Neuronal stem cell (in vitro differentiated cells): ENCODE measurements around the gene PSME2.

Experiments
- DNase-seq: peaks from one replicate; pipeline ENCODE4 v3.0.0-alpha.2; 2013; ENCODE audit warnings: low spot score
- H2AFZ ChIP-seq: one replicate; pipeline ENCODE4 v1.6.1; 2013; ENCODE audit warnings: mild to moderate bottlenecking, low read length, inconsistent platforms
- H2AK5ac ChIP-seq: 2 replicates; pipeline ENCODE4 v1.6.1; 2013; ENCODE audit warnings: low read depth, mild to moderate bottlenecking, inconsistent platforms, low read length, moderate library complexity, mixed read lengths
- H2BK120ac ChIP-seq: 2 replicates; pipeline ENCODE4 v1.6.1; 2013; ENCODE audit warnings: low read depth, mild to moderate bottlenecking, inconsistent platforms, low read length, moderate library complexity, mixed read lengths
- H2BK12ac ChIP-seq: one replicate; pipeline ENCODE4 v1.6.1; 2013; ENCODE audit warnings: low read length, inconsistent platforms
- H2BK15ac ChIP-seq: 2 replicates; pipeline ENCODE4 v1.6.1; 2013; ENCODE audit warnings: mild to moderate bottlenecking, low read length, inconsistent platforms, mixed read lengths
- H2BK5ac ChIP-seq: one replicate; pipeline ENCODE4 v1.6.1; 2013; ENCODE audit warnings: inconsistent platforms, mild to moderate bottlenecking, low read length, moderate library complexity
- H3K14ac ChIP-seq: one replicate; pipeline ENCODE4 v1.6.1; 2013; ENCODE audit warnings: low read length, inconsistent platforms
- H3K18ac ChIP-seq: 2 replicates; pipeline ENCODE4 v1.6.1; 2013; ENCODE audit warnings: low read length, inconsistent platforms
- H3K23ac ChIP-seq: 2 replicates; pipeline ENCODE4 v1.6.1; 2013; ENCODE audit warnings: low read depth, mild to moderate bottlenecking, mixed read lengths, low read length, inconsistent platforms; ENCODE audit not compliant: poor library complexity
- H3K27ac ChIP-seq: replicated peaks from 3 replicates; pipeline ENCODE4 v1.5.1; 2013; ENCODE audit warnings: low read length, inconsistent platforms
- H3K27me3 ChIP-seq, 3 experiments: 2 replicates each; pipeline ENCODE4 v1.6.1; 2013; ENCODE audit warnings: low read length in 3 of 3, mild to moderate bottlenecking in 2 of 3, inconsistent platforms in 1 of 3, low read depth in 1 of 3, mixed read lengths in 1 of 3, moderate library complexity in 1 of 3; ENCODE audit not compliant: control insufficient read depth in 3 of 3, insufficient read depth in 3 of 3
- H3K36me3 ChIP-seq, 2 donors: replicated peaks in 1 of 2; 2 replicates each; pipeline ENCODE4 v1.6.1; 2013; ENCODE audit warnings: low read length in 2 of 2; ENCODE audit not compliant: control insufficient read depth in 2 of 2, insufficient read depth in 2 of 2
- H3K4ac ChIP-seq: 2 replicates; pipeline ENCODE4 v1.6.1; 2013; ENCODE audit warnings: inconsistent platforms, mild to moderate bottlenecking, low read length, moderate library complexity
- H3K4me1 ChIP-seq, 2 donors: 1 replicate in 1 of 2; 2 replicates in 1 of 2; pipeline ENCODE4 v1.6.1; 2013; ENCODE audit warnings: low read length in 2 of 2, low read depth in 1 of 2; ENCODE audit not compliant: control insufficient read depth in 2 of 2, insufficient read depth in 1 of 2
- H3K4me2 ChIP-seq: one replicate; pipeline ENCODE4 v1.6.1; 2013; ENCODE audit warnings: mild to moderate bottlenecking, low read length, inconsistent platforms; ENCODE audit not compliant: insufficient read depth, poor library complexity, severe bottlenecking
- H3K4me3 ChIP-seq, 2 donors: 2 replicates each; pipeline ENCODE4 v1.5.1; 2013; ENCODE audit warnings: low read length in 2 of 2, mild to moderate bottlenecking in 2 of 2, inconsistent platforms in 1 of 2, moderate library complexity in 1 of 2
- H3K79me1 ChIP-seq: one replicate; pipeline ENCODE4 v1.6.1; 2013; ENCODE audit warnings: low read depth, mild to moderate bottlenecking, inconsistent platforms, low read length, moderate library complexity
- H3K9ac ChIP-seq: one replicate; pipeline ENCODE4 v1.6.1; 2013; ENCODE audit warnings: mild to moderate bottlenecking, low read depth, low read length, inconsistent platforms; ENCODE audit not compliant: poor library complexity
- H3K9me3 ChIP-seq, 2 donors: replicated peaks in 1 of 2; 2 replicates each; pipeline versions ENCODE3 to v1.6.1; 2013; ENCODE audit warnings: low read length in 2 of 2, mild to moderate bottlenecking in 2 of 2, inconsistent platforms in 1 of 2, low read depth in 1 of 2, mixed read lengths in 1 of 2, moderate library complexity in 1 of 2; ENCODE audit not compliant: control insufficient read depth in 2 of 2, insufficient read depth in 1 of 2
- H4K8ac ChIP-seq: one replicate; pipeline ENCODE4 v1.6.1; 2013; ENCODE audit warnings: low read depth, mild to moderate bottlenecking, inconsistent platforms, low read length, moderate library complexity
- H4K91ac ChIP-seq: one replicate; pipeline ENCODE4 v1.6.1; 2013; ENCODE audit warnings: low read length, low read depth, mild to moderate bottlenecking, inconsistent platforms; ENCODE audit not compliant: poor library complexity
- WGBS, 2 donors: extraction: QIAGEN DNeasy Blood & Tissue Kit; methylation state at CpG; one replicate each; pipeline ENCODE4 v1.1.7; 2013; ENCODE audit warnings: missing lambda C conversion rate in 2 of 2, mixed read lengths in 1 of 2; ENCODE audit not compliant: insufficient read length in 2 of 2, insufficient replicate concordance in 1 of 2; ENCODE audit errors: extremely low coverage in 2 of 2; 5-methylcytosine and 5-hydroxymethylcytosine counted together

The PSME2 gene

DNA sequence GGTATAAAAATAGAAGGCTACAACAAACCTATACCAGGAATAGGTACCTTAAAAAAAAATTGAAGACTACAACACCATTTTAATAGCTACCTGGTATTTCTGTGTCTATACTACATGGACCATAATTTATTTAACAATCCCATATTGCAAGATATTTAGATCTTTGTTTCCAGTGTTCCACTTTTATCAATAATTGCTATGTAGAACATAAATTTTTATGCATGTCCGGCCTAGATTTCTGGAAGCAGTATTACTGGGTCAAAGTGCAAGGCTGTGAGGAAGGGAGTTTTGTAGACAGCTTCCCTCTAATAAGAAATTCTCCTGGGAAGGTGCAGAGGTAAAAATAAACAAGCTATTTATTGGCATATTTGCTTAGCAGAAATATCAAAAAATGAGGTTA is 35.9 kb downstream of the PSME2 start:
- Histone ChIP-seq H2BK15ac (no peak overlapping the region), H3K4me3 (no peak overlapping the region), H3K36me3 (no peaks in the 10 kb centered on the region), H3K9me3 (no peaks in the 10 kb centered on the region), H3K18ac (no peak overlapping the region), H3K4me2 (no peak overlapping the region), H3K9ac (no peak overlapping the region), H2AFZ (no peak overlapping the region), H4K91ac (no peak overlapping the region), H2BK120ac (no peak overlapping the region), H3K23ac (no peak overlapping the region), H3K4me1 (peaks cover 1 to 3% of the 10 kb centered on the region in 2 donors), H3K79me1 (no peaks in the 10 kb centered on the region), H2BK5ac (no peak overlapping the region), H2BK12ac (no peak overlapping the region), H2AK5ac (no peak overlapping the region), H3K27me3 (no peaks in the 10 kb centered on the region), H3K4ac (no peak overlapping the region), H3K27ac (no peak overlapping the region), H4K8ac (no peak overlapping the region), H3K14ac (no peak overlapping the region)
- WGBS, 2 donors = no CpG with 5 or more reads among the region's 1 CpG
- DNase-seq = no peak

DNA sequence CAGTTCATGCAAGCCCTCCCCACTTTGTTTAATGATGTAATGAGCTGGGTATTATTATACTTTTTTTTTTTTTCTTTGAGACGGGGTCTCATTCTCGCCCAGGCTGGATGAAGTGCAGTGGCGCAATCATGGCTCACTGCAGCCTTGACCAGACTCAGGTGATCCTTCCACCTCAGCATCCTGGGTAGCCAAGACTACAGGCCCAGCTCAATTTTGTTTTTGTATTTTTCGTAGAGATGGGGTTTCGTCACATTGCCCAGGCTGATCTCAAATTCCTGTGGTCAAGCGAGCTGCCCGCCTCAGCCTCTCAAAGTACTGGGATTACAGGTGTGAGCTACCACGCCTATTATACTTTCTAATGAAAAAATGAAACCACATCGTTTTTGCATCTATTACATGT is 36.4 kb downstream of the PSME2 start:
- no peak overlapping the region for H3K27ac ChIP-seq
- no peaks in the 10 kb centered on the region for H3K4me1 ChIP-seq
- H3K14ac ChIP-seq = no peak overlapping the region
- H3K4ac ChIP-seq = no peak overlapping the region
- DNase-seq = no peak
- H2AK5ac ChIP-seq = no peak overlapping the region
- no peaks in the 10 kb centered on the region for H3K79me1 ChIP-seq
- no peak overlapping the region for H3K9ac ChIP-seq
- no peak overlapping the region for H3K18ac ChIP-seq
- no peak overlapping the region for H2BK12ac ChIP-seq
- no peak overlapping the region for H3K23ac ChIP-seq
- WGBS, 2 donors = no CpG with 5 or more reads among the region's 9 CpGs
- H2BK5ac ChIP-seq = no peak overlapping the region
- no peak overlapping the region for H3K4me3 ChIP-seq
- no peak overlapping the region for H3K4me2 ChIP-seq
- no peaks in the 10 kb centered on the region for H3K9me3 ChIP-seq
- no peaks in the 10 kb centered on the region for H3K27me3 ChIP-seq
- no peak overlapping the region for H4K8ac ChIP-seq
- no peak overlapping the region for H2BK120ac ChIP-seq
- H4K91ac ChIP-seq = no peak overlapping the region
- no peak overlapping the region for H2BK15ac ChIP-seq
- H3K36me3 ChIP-seq = no peaks in the 10 kb centered on the region
- no peak overlapping the region for H2AFZ ChIP-seq

DNA sequence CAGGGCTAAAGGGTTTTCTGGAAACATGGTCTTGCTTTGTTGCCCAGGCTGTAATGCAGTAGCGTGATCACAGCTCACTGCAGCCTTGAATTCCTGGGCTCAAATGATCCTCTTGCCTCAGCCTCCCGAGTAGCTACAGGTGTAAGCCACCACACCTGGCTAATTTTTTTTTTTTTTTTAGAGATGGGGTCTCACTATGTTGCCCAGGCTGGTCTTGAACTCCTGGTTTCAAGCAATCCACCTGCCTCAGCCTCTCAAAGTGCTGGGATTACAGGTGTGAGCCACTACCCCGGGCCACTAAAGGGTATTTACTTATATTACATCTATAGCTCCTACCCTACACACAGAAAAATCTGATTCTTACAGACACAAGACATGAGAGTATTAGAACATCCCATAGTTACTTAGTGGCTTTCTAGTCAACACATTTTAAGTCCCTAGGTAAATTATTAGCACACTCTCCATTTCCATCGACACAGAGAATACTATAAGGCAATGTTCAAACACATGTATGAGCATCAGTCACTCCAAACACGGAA is 38.0 kb downstream of the PSME2 start:
- H3K23ac ChIP-seq = no peak overlapping the region
- H2AFZ ChIP-seq = peak overlapping the region; percentile 71
- no peak overlapping the region for H2BK5ac ChIP-seq
- H3K27me3 ChIP-seq = no peaks in the 10 kb centered on the region
- H3K9me3 ChIP-seq = peaks cover 0 to 2% of the 10 kb centered on the region in 2 donors
- no peak overlapping the region for H3K4me2 ChIP-seq
- H3K9ac ChIP-seq = no peak overlapping the region
- H2BK12ac ChIP-seq = no peak overlapping the region
- H4K91ac ChIP-seq = no peak overlapping the region
- H3K4me1 ChIP-seq = no peaks in the 10 kb centered on the region
- H3K4me3 ChIP-seq = no peak overlapping the region
- no peak overlapping the region for H3K27ac ChIP-seq
- no peak for DNase-seq
- no peak overlapping the region for H3K18ac ChIP-seq
- whole genome bisulfite sequencing, 2 donors = no CpG with 5 or more reads among the region's 5 CpGs
- H3K4ac ChIP-seq = no peak overlapping the region
- H4K8ac ChIP-seq = no peak overlapping the region
- H2AK5ac ChIP-seq = no peak overlapping the region
- no peaks in the 10 kb centered on the region for H3K79me1 ChIP-seq
- no peak overlapping the region for H2BK15ac ChIP-seq
- no peak overlapping the region for H3K14ac ChIP-seq
- peaks cover 4 to 8% of the 10 kb centered on the region in 2 donors for H3K36me3 ChIP-seq
- H2BK120ac ChIP-seq = no peak overlapping the region

DNA sequence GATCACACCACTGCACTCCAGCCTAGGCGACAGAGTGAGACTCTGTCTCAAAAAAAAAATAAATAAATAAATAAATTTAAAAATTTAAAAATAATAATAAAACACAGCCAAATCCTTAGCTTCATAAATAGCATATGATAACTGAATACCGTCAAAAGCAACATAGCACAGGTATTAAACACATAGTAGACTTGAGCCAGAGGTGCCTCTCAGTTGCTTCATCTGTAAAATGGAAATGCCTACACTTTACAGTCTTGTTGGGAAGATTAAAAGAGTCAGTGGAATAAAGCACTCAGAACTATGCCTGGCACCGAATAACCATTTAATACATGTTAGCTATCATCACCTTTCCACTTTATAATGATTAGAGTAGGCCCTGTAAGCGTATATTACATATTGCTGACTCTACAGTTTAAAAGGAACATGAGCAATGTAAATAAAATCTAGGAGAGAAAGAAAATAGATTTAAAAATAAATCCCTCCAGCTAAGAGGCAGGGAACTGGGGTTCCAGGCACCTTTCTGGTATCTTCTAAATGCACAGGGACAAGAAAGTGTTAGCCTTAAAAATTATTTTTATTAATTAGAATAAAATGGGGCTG is 39.6 kb downstream of the PSME2 start:
- H3K79me1 ChIP-seq = no peaks in the 10 kb centered on the region
- H2BK12ac ChIP-seq = no peak overlapping the region
- H3K4ac ChIP-seq = no peak overlapping the region
- H2AK5ac ChIP-seq = no peak overlapping the region
- no peak overlapping the region for H3K14ac ChIP-seq
- H2BK15ac ChIP-seq = no peak overlapping the region
- no peak overlapping the region for H3K4me2 ChIP-seq
- no peak overlapping the region for H3K23ac ChIP-seq
- WGBS, 2 donors = no CpG with 5 or more reads among the region's 4 CpGs
- H2BK120ac ChIP-seq = no peak overlapping the region
- peaks cover 0 to 2% of the 10 kb centered on the region in 2 donors for H3K9me3 ChIP-seq
- peaks cover 13 to 17% of the 10 kb centered on the region in 2 donors for H3K36me3 ChIP-seq
- H3K4me1 ChIP-seq = no peaks in the 10 kb centered on the region
- no peak overlapping the region for H3K9ac ChIP-seq
- no peak overlapping the region for H3K4me3 ChIP-seq
- no peak overlapping the region for H3K18ac ChIP-seq
- H2AFZ ChIP-seq = no peak overlapping the region
- H3K27ac ChIP-seq = no peak overlapping the region
- no peaks in the 10 kb centered on the region for H3K27me3 ChIP-seq
- H4K91ac ChIP-seq = no peak overlapping the region
- H4K8ac ChIP-seq = no peak overlapping the region
- H2BK5ac ChIP-seq = no peak overlapping the region
- DNase-seq = no peak
